CD4-positive, alpha-beta T cell treated with Interleukin-17A for 4 hours (primary cell): ENCODE data around the gene CD276.
"Not testable (repeated sequence)": the region's sequence is repeated elsewhere in the genome, so short reads cannot be mapped to it uniquely, and the experiment has no call there.

Source experiments
- DNase-seq: peaks from one replicate; pipeline ENCODE4 v3.0.0-alpha.2; 2020; ENCODE audit warnings: mixed read lengths

The CD276 gene

DNA sequence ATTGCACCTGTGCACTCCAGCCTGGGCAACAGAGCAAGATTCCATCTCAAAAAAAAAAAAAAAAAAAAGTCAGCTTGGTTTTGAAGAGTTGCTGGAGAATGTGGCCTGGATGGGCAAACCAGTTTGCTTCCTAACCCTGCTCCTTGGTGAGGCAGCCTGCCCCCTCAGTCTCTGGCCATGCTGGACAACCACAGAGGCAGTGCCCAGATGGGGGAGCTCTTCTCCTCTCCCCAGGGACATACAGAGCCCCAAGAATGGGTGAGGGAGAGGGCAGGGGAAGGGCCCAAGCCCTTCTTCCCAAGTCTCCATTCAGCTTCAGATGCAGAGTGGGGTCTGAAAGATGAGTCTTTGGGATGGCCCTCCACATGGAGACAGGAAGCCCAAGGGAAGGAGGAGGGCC lies 27.9 kb downstream of the CD276 start:
- DNase-seq = no peak

DNA sequence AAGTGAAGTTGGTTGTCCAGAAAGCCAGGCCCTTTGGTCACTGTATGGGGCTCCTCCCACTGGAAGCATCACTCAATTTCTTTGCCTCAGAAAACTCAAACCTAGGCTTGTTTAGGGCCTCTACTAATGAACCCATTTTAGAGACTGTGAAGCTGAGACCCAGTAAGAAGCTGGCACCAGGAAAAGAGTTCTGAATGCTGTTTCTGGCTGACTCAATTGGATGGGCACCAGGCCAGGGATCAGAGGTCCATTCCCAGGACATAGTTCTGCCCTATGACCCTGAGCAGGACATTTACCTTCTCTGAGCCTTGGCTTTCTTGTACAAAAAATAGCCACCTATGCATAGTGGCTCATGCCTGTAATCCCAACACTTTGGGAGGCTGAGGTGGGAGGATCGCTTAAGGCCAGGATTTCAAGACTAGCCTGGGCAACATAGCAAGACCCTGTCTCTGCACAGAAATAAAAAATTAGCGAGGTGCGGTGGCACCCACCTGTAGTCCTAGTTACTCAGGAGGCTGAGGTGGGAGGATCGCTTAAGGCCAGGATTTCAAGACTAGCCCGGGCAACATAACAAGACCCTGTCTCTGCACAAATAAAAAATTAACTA lies 30.6 kb downstream of the CD276 start:
- no peak for DNase-seq

DNA sequence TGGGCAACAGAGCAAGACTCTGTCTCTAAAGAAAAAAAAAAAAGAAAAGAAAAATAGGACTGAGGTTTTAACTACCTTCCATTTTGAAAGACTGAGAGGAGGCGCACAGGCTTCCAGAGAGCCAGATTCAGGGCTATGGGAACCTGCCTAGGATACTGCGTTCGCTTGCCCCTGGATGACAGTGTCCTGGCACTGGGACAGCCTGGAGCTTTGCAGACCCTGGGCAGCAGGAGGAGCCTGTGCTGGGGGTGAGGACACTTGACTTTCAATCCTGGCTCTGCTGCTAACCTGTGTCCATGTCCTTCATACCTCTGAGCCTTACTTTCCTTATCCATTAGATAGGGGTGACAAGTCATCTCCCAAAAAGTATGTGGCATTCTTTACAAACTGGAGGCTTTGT lies 31.2 kb downstream of the CD276 start:
- DNase-seq = no peak

DNA sequence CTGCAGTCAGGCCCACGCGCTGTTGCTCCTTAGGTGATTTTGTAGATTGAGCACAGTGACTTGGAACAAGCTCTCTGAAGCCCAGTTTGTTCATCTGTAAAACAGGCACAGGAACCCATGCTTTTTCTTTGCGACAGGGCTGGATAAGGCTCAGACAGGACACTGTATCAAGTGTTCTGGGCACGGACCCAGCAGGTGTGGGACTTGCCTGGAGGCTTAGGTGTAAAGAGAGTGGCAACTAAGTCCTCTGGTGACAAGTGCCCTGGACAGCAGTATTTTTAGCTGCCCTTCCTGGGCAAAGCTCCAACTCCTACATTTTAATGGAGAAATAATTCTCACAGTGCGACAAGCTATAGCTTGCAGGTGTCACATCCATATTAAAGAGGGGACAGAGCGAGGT lies 32.2 kb downstream of the CD276 start:
- no peak for DNase-seq

DNA sequence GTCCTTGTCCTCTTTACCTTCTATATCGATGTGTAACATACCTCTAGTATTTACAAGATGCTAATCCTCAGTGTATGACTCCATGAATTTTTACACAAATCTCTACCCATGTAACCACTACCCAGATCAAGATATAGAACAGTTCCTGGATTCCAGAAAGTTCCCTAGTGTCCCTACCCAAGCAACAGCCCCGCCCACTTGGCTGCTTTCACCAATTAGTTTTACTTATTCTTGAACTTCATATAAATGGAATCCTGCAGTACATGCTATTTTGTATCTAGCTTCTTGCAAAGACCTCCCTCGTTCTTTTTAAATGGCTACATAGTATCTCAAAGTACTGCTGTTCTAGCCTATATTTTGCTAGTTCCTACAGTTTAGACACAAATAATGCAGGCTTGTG lies 33.0 kb downstream of the CD276 start:
- DNase-seq = no peak

DNA sequence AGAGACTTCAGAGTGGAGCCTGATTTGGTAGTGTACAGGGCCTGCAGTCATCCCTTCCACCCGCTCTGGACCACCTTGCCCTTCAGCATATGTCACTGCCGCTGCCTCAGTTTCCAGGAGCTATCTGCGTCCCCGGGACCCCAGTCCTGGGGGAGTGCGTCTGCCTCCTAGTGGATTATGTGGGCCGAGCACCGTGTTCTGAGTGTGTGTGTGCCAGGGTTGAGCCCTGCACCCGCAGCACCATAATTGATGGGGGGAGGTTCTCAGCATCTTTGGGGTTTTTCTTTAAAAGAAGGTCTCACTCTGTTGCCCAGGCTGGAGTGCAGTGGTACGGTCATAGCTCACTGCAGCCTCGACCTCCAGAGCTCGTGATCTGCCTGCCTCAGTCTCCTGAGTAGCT lies 33.6 kb downstream of the CD276 start:
- DNase-seq = no peak

DNA sequence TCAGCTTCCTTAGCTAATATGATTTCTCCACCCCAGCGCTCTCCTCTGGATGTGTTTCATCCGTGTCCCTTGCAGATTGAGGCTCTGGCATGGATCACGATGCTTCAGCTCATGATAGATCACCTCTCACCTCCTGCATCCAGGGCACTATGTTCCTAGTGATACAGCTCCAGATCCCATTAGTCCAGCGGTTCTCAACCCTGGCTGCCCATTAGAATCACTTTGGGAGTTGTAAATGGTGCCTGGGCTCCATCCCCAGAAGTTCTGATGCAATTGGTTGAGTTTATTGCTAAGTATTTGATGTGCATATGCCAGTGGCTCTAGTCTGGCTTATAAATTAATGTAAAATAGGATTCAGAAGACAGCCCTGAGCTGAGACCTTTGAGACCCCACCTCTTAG lies 34.5 kb downstream of the CD276 start:
- no peak for DNase-seq

DNA sequence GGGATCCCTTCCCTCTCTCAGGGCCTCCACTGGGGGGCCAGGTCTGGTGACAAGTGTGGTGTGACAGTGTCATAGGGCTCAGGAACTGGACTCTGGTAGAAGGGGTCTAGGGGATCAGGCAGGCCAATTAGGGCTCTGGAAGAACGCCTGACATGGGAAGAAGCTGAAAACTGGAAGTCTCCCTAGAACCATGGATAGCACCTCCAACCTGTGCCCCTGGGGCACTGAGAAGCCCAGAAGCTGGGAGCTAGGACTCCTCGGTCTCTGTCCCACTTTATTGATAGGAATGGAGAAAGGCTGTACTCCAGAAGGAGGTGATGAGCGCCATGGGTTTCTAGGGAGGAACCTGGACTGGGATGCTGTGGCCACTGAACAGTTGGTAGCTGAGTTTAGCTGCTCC lies 38.2 kb downstream of the CD276 start:
- DNase-seq = no peak

DNA sequence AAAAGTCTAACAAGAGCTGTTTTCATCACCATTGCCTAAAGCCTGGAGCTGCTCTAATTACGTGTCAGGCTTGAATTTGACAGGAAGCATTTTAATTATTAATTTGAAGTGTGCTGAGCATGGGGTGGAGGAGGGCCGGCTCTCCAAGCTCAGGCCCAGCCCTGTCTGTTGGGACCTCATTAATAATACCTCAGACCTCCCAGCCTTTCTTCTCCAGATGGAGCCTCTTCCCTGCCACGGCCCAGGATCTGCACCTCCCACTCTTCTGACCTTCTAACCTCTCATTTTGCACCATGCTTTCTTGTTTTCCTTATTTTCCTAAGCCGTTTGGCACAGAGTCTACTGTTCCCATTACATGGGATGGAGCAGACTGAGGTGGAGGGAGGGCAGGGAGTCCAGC lies 39.0 kb downstream of the CD276 start:
- DNase-seq = no peak

DNA sequence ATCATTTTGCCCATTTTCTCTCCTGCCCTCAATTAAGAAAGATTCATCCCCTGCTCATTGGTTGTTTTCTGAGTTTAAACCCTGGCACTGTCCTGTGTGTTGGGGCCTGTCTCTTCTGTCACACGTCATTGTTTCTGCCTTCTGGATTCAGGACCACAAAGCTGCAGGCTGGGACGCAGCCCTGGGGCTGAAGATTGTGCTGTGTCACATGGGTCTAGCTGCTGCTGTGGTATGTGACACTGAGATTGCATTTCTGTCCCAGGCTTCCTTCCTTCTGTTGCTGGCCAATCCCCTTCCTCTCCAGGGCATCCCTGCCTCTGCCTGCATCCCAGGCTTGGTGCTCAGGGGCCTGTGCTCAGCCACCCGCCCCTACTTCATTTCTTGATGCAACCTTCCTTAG lies 40.0 kb downstream of the CD276 start:
- no peak for DNase-seq

DNA sequence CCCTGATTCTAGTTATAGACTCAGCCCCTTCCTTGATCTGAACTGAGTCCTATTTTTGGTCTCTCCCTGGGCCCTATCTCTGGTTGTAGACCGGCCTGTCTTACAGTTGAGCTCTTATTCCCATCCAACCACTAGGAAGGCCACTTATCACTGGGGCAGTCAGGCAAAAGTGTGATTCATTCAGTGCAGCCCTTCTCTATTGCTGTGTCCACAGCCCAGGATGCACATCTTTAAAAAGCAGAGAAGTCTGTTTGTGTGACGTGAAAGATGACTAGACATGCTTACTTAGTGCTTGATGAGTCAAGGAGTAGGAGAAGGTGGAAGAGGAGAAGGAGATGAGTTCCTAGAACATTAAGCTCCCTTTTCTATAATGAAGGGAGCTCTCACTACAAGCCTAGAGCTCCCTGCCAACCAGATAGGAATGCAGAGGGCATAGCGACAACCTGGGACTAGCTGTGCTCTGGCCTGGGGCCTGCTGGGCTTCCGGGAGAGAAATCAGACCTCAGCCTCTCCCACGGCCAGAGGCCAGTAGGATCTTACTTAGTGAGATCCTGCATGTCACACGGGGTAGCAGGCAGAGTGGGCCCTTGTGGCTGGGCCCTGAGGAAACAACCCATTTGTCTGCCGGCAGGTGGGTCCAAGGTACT lies 43.3 kb downstream of the CD276 start:
- DNase-seq = no peak

DNA sequence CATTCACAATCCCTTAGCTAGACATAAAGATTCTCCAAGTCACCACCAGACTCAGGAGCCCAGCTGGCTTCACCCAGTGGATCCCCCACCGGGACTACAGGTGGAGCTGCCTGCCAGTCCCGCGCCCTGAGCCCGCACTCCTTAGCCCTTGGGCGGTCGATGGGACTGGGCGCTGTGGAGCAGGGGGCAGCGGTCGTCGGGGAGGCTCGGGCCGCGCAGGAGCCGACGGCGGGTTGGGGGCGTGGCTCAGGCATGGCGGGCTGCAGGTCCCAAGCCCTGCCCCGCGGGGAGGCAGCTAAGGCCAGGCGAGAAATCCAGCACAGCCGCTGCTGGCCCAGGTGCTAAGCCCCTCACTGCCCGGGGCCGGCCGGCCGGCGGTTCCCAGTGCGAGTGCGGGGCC lies 47.9 kb downstream of the CD276 start:
- not testable (repeated sequence) for DNase-seq

DNA sequence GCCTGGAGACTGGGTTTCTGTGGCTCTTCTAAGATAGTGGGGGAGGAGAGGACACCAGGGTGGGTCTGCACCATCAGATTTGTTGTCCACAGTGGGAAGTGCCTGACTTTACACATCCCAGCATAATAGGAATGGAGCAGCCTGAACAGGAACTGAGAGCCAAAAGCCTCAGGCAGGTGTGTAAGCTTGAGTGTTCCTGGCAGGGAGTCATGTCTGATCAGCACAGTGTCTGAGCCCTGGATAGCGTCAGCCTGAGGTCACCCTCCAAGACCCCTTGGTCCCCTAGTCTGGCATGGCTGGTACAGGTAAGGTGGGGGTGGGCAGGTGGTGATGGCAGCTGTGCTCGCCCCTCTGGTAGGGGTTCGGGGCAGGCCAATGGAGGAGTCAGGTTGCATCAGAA lies 48.7 kb downstream of the CD276 start:
- DNase-seq = no peak

DNA sequence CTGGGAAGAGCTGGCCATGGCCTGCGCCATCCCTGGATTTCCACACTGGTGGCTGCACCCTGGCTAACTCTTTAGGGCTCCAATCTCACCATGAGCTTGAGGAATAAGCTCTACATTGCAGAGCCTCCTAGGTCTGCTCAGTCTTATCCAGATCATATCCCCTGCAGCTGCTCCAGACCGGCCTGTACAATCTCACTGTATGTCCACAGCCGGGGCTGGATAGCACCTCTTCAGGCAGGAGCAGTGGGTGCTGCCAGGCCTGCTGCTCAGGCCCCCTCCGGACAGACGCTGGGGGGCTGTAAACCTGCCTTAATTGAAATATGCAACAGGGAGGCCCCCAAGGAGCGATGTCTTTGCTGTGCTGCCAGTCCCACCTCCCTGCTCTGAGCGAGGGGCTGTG lies 53.4 kb downstream of the CD276 start:
- no peak for DNase-seq

DNA sequence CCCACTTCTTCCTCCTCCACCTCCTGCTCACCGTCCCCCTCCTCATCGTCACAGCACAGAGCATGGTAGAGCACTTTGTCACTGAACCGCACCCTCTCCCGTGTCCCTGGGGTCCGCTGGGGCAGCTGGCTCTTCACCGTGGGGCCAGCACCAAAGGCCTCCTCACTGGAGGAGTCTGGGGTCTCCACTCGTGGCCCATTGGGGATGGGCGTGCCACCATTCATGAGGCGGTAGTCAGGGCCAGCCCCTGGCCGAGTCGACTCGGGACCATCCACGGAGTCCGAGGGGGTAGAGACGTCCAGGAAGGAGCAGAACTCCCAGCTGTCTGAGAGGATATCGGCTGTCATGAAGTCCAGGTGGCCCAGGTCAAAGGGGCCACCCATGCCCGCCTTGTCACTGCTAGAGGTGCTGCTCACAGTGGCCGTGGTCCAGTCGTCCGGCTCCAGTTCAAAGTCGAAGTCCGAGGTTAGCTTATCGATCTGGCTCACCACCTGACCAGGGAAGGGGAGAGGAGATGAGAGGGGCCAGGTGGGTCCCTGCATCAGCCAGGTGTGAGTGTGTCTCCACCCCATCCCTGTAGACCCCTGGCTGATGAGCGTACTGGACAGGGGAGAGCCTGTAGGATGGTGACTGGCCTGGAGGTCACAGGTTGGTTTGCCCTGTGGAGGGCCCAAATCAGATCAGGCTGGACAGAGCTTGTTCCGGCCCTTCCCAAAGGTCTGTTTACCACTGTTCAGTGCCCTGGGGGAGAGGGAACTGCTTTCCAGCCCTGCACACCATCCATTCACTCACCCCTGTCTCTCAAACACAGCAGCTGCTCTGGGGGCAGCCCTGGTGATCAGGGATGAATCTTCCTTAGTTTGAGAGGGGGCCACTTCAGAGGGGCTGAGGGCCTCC lies 56.2 kb downstream of the CD276 start:
- DNase-seq = no peak

DNA sequence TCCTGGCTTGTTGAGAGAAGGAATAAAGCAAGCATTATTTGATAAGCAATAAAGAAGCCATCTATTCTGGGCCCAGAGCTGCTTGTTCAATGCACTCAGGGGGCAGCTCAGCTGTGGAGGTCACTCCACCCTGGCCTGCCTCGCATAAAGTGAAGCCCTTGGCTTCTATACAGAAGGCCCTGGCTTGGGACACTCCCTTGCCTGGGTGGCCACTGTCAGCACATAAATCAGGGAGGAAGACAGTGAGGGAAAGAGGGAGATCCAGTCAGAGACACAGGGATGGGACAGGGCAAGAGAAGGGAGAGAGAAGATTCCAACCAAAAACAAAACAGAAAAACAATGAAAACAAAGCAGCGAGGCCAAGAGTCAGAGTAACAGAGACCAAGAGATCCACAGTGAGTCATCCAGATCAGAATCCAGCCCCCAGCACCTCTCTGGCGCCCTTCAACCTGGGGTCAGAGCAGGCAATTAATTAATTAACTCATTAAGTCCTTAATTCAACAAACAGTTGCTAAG lies 57.2 kb downstream of the CD276 start:
- no peak for DNase-seq

DNA sequence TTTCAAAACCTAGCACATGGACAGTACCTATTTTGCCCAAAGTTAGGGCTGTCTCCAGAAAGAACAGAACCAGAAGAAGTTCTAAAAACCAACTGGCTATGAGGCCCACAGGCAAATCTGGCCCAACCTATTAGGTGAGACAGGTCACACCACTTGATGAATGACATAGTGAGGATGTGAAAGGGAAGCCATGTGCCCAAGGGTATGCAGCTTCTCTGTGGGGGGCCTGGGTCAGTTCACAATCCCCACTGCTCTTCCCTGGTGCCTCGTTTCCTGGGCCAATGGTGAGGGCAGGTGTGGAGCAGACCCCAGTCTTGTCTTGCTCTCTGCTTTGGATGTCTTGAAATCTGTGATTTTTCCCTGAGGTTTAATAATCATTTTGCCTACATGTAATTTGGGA lies 60.1 kb downstream of the CD276 start:
- DNase-seq = no peak

DNA sequence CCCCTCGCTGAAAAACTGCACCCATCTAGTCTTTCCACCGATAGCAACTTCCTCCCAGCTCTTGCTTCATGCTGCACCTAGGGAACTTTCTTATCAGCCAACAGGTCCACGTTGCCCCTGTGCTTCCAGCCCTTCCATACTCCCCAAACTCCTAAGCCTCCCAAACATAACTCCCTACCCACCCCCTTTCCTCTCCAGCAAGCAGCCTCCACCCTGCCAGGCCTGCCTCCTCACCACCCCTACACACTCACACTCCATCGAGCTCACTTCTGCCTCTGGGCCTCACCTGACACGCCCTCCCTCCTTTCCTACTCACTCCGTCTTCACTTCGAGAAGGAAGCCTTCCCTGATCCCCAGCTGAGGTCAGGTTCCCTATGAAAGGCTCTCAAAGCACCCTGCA lies 60.9 kb downstream of the CD276 start:
- no peak for DNase-seq

DNA sequence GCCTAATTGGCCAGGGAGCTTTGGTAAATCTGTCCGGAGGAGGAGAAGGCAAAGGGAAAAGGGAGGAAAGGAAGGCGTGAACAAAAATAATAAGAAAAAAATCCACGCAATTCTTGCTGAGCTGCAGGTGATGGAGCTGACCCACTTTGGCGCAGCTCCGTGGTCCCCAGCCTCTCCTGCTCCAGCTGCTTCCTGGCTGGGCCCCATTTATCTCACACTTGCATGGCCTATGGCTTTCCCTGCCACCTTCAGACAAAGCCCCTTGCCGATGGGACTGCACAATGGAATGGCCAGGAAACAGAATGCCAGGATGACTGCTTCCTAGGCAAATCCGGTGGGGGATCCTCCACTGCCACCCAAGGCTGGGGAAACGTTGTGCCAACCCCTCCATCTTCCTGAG lies 62.1 kb downstream of the CD276 start:
- no peak for DNase-seq

DNA sequence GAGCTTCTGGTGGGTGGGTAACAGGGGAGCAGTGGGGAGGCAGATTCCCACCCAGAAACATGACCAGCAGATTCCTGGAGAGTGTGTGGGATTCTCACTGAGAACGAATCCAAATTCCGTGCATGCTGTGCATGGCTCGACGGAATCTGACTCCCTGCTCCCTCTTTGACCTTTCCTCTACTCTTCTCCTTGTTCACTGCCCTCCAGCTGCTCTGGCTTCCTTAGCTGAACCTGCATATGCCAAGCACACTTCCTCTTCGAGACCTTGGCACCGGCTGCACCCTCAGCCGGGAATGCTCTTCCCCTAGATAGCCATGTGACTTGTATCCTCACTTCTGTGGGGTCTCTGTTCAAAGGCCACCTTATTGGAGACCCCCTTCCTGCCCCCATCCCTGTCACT lies 62.7 kb downstream of the CD276 start:
- no peak for DNase-seq

DNA sequence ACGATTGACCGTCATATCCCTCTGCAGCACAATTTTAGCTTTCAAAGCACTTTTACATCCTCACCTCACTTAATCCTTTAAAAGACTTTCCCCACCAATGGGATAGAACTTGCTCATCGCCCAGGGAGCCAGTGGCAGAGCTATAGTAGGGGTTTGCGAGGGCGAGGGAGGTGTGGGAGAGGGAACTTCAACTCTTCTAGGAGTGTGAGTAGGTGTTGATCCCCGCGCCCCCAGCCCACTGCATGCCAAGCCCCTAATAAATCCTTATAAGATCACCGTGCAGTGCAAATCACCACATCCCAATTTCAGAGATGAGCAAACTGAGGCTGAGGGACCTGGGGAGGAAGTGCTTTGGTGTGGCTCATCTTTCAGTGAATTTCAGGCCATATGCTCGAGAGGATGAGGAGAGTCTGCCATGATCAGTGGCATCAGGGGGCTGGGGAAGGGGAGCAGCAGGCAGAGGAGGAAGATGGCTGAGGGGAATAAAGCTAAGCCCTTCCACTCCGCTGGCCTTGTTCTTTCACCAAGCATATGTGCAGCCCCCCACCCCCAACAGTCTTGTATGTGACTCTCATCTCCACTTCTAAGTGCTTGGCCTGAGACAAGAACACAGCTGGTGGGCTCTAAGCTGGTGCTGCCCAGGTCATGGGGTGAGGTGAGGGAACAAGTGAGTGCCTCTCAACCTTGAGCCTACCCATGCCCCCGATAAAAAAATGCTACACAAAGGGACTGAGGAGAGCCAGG lies 63.8 kb downstream of the CD276 start:
- no peak for DNase-seq

DNA sequence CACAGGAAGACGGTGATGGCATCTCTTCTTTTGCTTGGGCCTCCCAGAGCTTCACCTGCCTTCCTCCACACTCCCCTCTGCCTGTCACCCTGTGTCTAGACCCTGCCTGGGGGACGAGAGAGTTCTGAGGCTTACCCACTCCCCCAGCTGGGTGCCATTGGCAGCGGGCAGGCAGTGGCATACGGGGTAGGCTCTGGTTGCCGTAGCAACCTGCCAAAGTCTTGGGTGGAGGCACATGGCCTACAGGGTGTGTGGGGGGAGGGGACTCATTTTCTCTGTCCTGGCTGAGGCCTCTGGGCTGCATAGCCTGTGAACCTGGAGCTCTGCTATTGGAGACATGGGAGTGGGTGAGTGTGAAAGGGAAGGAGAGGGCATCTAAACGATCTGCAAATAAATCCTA lies 64.5 kb downstream of the CD276 start:
- DNase-seq = no peak

DNA sequence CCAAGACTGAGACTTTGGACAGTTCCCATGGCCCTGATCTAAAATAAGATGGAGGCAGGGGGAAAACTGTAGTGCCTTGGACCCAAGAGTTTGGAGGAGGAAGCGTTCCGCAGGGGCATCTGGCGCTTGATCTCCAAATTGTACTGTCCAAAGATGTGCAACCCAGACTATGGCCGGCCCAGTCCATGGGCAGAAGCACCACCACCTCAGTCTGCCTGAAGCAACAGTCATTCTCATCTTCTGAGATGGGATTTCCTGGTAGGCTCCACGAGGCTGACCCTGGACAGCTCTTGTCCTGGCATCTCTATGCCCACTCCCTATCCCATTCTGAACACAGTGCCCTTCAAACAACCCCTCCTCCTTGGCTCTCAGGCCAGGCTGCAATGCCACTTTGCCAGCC lies 65.3 kb downstream of the CD276 start:
- no peak for DNase-seq
